Measurements from ENCODE around the gene CYSTM1. TPM values are rescaled to one million over a fixed set of nuclear protein-coding genes. Genes with fewer than 3 reads are reported as not detected.
"Not testable (repeated sequence)": the region's sequence is repeated elsewhere in the genome, so short reads cannot be mapped to it uniquely, and the experiment has no call there.

Gene CYSTM1
- total RNA-seq, 1 donor from 2014 or later: 104 TPM

DNA sequence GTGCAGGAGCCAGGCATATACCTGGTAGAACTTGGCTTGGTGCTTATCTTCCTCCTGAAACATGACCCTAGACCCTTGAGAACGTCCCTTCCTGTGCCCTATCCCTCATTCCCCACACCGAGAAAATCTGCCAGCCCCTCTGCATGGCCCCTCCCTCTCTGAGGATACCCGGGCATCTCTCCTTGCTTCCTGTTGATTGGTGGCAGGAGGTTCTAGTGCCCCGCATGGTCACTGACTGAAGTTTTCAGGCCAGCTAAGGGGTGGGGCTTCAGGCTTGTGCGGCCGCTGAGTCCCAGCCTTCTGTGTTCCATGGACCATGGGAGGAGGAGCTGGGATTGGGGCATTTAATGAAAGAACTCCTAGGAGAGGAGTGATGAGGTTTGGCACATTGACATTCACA, 26.5 kb upstream of the CYSTM1 start:
- DNase-seq (ENCODE audit: low spot score): no peak

DNA sequence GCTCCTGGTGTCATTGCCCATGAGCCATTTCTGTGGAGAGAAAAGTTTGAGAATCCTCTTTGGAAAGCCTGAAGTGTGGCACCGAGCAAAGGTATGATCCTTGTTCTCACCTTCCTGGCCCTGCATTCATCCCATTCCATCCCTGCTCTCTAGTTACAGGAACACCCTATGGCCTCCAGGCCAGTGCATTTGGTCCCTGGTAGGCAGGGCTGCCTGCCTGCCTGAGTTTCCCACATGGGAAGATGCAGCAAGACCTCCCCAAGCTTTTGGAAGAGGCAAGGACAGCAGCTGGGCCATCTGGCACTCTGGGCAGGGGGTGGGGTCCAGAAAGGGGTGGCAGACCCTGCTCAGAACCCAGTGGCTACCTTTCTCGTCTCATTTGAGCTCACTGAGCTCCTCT, 24.8 kb upstream of the CYSTM1 start:
- no peak for DNase-seq (ENCODE audit: low spot score)

DNA sequence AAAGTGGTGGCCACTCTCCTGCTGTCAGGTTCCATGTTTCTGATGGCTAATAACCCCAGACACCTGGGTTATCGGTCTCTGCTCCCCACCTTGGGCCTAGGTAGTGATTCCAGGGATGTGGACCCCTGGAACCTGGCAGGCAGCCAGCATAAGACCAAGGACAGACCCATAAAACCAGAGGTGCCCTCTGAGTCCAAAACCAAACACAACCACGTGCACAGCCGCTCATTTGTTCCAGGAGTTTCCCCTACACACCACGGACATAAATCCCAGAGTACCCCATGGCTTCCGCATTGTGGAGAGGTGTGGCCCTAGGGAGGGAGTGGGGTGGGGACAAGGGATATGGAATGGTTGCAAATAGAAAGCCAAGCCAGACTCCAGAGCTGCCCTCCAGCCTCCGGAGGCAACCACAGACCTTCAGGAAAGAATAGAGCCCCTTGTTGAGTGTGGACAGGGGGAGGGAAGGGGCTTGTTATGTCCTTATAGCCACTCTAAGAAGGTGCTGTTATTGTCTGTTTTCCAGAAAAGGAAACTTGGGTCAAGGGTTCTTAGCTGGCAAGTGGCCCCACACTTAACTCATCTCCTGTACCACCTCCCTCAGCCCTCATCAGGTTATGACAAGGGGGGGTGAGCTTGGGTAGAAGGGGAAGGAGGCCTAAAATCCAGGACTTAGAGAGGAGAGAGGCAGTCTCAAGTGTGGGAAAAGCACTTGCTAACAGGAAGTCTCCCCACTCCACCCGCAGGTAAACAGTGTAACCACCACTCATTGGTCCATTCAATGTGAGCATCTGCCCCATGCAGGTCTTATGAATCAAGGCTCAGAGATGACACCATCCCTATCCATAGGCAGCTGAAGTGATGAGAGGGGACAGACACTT, 23.6 kb upstream of the CYSTM1 start:
- peak; percentile 30 for DNase-seq (ENCODE audit: low spot score)

- no peak for DNase-seq (ENCODE audit: low spot score)
These were observed 22.7 kb upstream of the CYSTM1 start for GRCh38 chr5:140152022-140152999.

DNA sequence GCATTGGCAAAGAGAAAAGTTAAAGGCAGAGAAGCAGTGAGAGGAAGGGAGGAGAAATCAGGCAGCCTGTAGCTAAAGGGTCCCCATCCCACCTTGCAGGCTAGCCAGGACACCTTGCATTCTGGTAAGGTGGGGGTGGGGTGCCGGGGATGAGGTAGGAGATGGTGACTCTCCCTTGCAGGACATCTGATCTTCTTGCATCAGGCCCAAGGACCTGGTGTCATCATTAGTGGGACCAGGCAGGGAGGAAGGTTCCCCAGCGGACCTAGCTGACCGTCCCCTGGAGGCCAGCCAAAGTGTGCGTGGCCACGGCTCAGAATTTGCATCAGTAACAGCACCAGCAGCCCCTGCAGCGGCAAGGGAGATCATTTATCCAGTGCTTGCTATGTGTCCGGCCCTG, 21.7 kb upstream of the CYSTM1 start:
- DNase-seq (ENCODE audit: low spot score): no peak

GRCh38 chr5:140153905-140154304, 21.1 kb upstream of the CYSTM1 start:
- no peak for DNase-seq (ENCODE audit: low spot score)

GRCh38 chr5:140154710-140155381, 20.1 kb upstream of the CYSTM1 start:
- DNase-seq (ENCODE audit: low spot score): not testable (repeated sequence)

- peak; percentile 97 for DNase-seq (ENCODE audit: low spot score)
These were observed 17.8 kb upstream of the CYSTM1 start for GRCh38 chr5:140157032-140157781.

DNA sequence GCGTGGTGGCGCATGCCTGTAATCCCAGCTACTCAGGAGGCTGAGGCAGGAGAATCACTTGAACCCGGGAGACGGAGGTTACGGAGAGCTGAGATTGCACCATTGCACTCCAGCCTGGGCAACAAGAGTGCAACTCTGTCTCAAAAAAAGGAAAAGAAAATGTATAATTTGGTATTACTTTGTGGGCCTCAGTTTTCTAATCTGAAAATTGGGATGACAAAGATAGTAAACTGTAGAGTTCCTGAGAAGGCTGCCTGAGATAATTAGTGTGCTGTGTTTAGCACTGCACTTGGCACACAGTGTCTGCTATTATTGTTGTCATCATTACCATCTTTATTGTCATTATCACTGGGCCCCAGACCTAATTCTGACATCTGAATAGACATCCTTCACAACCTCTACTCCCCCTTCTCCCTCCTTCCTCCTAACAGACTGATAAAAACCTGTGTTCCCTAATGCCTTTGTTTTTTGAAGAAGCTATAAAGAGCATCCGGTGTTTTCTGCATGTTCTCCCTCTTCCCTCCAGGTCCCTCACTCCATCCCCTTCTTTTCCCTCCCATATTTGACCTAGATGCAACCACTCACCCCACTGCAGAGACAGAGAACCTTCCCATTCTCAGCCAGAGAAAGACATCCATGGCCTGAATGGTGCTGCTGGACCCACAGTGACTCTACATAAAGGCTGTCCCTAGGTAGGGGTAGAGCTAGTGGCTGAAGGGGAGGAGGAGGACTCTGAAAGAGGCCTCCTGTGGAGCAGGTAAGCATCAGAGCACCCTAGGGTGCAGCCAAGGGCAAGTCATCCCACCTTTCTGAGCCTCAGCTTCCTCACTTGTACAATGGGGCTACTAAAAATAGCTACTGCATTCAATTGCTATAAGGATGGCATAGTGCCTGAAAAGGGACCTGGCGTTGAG, 15.7 kb upstream of the CYSTM1 start:
- DNase-seq (ENCODE audit: low spot score): no peak

DNA sequence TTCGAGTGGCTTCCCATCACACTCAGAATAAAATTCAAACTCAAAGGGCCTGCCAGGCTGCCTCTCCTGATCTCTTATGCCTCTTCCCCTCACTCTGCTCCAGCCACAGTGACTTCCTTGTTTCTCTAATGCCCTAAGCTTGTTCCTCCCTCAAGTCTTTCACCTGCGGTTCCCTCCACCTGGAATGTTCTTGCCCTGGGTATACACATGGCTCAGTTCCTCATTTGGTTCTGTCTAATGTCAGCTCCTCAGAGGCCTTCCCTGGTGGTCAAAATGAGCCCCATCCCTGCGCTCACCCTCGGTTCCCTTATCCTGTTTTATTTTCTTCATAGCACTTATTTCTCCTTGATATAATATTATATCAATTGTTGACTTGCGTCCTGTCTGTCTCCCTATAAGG, 12.7 kb upstream of the CYSTM1 start:
- DNase-seq (ENCODE audit: low spot score): peak; percentile 39

- DNase-seq (ENCODE audit: low spot score): peak; percentile 65
These were observed 12.2 kb upstream of the CYSTM1 start for GRCh38 chr5:140162781-140163180.

- peak; percentile 57 for DNase-seq (ENCODE audit: low spot score)
These were observed 9.7 kb upstream of the CYSTM1 start for GRCh38 chr5:140165101-140165922.

GRCh38 chr5:140165923-140166270, 9.1 kb upstream of the CYSTM1 start:
- peak; percentile 30 for DNase-seq (ENCODE audit: low spot score)

GRCh38 chr5:140166911-140167310, 8.1 kb upstream of the CYSTM1 start:
- DNase-seq (ENCODE audit: low spot score): no peak

DNA sequence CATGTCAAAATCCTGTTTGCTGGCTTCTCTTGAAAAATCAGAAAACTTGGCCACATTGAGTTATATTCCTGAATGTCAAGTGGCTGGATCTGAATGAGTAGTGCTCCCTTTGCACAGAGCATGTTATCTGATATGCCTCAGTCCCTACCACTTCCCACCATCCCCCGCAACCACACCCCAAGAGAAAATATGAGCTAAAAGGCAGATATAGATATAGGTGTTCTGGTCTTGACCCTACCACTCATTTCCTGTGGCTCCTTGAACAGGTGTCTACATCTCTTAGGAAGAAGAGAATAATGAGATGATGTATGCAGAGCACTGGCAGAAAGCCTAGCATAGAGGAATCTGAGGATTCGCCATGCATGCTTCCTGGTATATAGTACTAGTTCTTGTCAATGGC, 6.6 kb upstream of the CYSTM1 start:
- DNase-seq (ENCODE audit: low spot score): peak; percentile 2

DNA sequence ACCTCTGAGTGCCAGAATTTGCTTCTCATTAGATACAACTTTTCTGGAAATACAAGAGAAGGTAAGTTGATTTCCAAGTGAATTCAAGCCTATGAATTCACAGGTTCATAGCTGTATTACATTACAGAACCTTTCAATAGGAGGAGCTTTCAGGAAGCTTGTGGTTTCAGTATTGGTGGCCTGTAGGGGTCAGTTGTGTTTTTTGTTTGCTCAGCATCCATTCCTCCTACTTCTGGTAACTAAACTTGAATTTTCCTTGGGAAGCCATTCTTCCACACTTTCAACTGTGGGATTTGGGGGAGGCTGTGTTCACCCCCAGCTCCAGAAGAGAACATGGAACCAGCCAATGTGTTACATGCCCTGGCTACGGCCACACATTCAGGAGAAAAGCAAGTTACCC, 5.6 kb upstream of the CYSTM1 start:
- DNase-seq (ENCODE audit: low spot score): no peak

- DNase-seq (ENCODE audit: low spot score): no peak
These were observed 2.5 kb upstream of the CYSTM1 start for GRCh38 chr5:140172483-140172882.

- DNase-seq (ENCODE audit: low spot score): no peak
These were observed 974 bp upstream of the CYSTM1 start for GRCh38 chr5:140174014-140174413.
